Left lung (tissue), 10 donors: Measurements from ENCODE around the gene ARHGDIA. TPM values are rescaled to one million over a fixed set of nuclear protein-coding genes. Genes with fewer than 3 reads are reported as not detected.

ENCODE experiments used
- ATAC-seq: fragments of 200-7000 bp; cut with Tn5 transposase; one replicate; pipeline ENCODE4 v1.9.1; 2020; ENCODE audit warnings: moderate library complexity
- DNase-seq, 4 donors: peaks; one replicate each; pipeline ENCODE4 v3.0.0-alpha.2; 2013 to 2020
- H3K27ac ChIP-seq, 2 donors: fragments of 200-600 bp; sonication (generic) in 1 of 2; one replicate each; pipeline versions ENCODE4 v1.5.0 to v1.8.0; 2020 to 2021
- H3K27me3 ChIP-seq, 2 donors: fragments of 200-600 bp; sonication (generic) in 1 of 2; one replicate each; pipeline versions ENCODE4 v1.5.0 to v1.8.0; 2020 to 2021
- H3K36me3 ChIP-seq, 2 donors: fragments of 200-600 bp; sonication (generic) in 1 of 2; one replicate each; pipeline versions ENCODE4 v1.5.0 to v1.8.0; 2020 to 2021
- H3K4me1 ChIP-seq, 2 donors: fragments of 200-600 bp; one replicate each; pipeline ENCODE4 v1.8.0; 2021
- H3K4me3 ChIP-seq, 2 donors: fragments of 200-600 bp; sonication (generic) in 1 of 2; one replicate each; pipeline versions ENCODE4 v1.5.0 to v1.8.0; 2020 to 2021; ENCODE audit warnings: mild to moderate bottlenecking in 1 of 2
- H3K9me3 ChIP-seq, 2 donors: fragments of 200-600 bp; sonication (generic) in 1 of 2; one replicate each; pipeline versions ENCODE4 v1.5.0 to v1.8.0; 2020 to 2021
- intact Hi-C, 2 donors: fragments of 100-400 bp; cut with DNase I; formaldehyde crosslinking; loops; one replicate each; pipeline versions ENCODE4 v1.11.2 to v1.14.2; 2022
- polyA plus RNA-seq, 6 donors: library from polyadenylated mRNA; unstranded; fragments of 120-200 nt; gene quantifications; one replicate each; pipeline ENCODE4 v1.2.1, GENCODE V29; 2013; ENCODE audit not compliant: insufficient read length in 6 of 6
- total RNA-seq, 2 donors: library from RNA; stranded (reverse); fragmentation: NEBNext Ultra II Directional; extraction: Animal tissue kit (Norgen Biotek cat#: 25700); gene quantifications; one replicate each; pipeline ENCODE4 v1.2.1, GENCODE V29; 2021
- TF ChIP-seq, protein P1 (sequence below), 2 donors: fragments of 200-600 bp; sonication (generic) in 1 of 2; IDR thresholded peaks; one replicate each; pipeline versions ENCODE4 v1.5.0 to v1.8.0; 2021; ENCODE audit warnings: antibody characterized with exemption in 2 of 2
- donor health status: DM: no; HTN: yes; CAD: no.
- donor health status: DM: no; HTN: no; CAD: no.

Gene ARHGDIA
- total and polyA plus RNA-seq, 8 donors = 139 to 481 (median 194) TPM

GRCh38 chr17:81903896-81904599 lies 32.9 kb upstream of the ARHGDIA start:
- peaks cover 7 to 18% of the 10 kb centered on the region in 2 donors for H3K4me1 ChIP-seq
- peaks cover 0 to 23% of the 10 kb centered on the region in 2 donors for H3K27me3 ChIP-seq
- no peak overlapping the region for H3K27ac ChIP-seq
- H3K36me3 ChIP-seq = peaks cover 0 to 77% of the 10 kb centered on the region in 2 donors
- intact Hi-C loops = no loop called here
- H3K9me3 ChIP-seq = no peaks in the 10 kb centered on the region
- DNase-seq (peak in 1 of 4 donors; percentile 67), ATAC-seq (no peak)
- no peak overlapping the region for H3K4me3 ChIP-seq
- TF ChIP-seq, protein P1, sequence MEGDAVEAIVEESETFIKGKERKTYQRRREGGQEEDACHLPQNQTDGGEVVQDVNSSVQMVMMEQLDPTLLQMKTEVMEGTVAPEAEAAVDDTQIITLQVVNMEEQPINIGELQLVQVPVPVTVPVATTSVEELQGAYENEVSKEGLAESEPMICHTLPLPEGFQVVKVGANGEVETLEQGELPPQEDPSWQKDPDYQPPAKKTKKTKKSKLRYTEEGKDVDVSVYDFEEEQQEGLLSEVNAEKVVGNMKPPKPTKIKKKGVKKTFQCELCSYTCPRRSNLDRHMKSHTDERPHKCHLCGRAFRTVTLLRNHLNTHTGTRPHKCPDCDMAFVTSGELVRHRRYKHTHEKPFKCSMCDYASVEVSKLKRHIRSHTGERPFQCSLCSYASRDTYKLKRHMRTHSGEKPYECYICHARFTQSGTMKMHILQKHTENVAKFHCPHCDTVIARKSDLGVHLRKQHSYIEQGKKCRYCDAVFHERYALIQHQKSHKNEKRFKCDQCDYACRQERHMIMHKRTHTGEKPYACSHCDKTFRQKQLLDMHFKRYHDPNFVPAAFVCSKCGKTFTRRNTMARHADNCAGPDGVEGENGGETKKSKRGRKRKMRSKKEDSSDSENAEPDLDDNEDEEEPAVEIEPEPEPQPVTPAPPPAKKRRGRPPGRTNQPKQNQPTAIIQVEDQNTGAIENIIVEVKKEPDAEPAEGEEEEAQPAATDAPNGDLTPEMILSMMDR (IDR thresholded peaks at IDR 0.05) = no peak

GRCh38 chr17:81903415-81903831 lies 32.3 kb upstream of the ARHGDIA start:
- ATAC-seq (no peak), DNase-seq (no peak)
- peaks cover 0 to 23% of the 10 kb centered on the region in 2 donors for H3K27me3 ChIP-seq
- no peak overlapping the region for H3K4me3 ChIP-seq
- H3K4me1 ChIP-seq = peaks cover 7 to 14% of the 10 kb centered on the region in 2 donors
- intact Hi-C loops = no loop called here
- peaks cover 0 to 77% of the 10 kb centered on the region in 2 donors for H3K36me3 ChIP-seq
- H3K27ac ChIP-seq = no peak overlapping the region
- no peaks in the 10 kb centered on the region for H3K9me3 ChIP-seq
- TF ChIP-seq, protein P1 (IDR thresholded peaks at IDR 0.05) = no peak

DNA sequence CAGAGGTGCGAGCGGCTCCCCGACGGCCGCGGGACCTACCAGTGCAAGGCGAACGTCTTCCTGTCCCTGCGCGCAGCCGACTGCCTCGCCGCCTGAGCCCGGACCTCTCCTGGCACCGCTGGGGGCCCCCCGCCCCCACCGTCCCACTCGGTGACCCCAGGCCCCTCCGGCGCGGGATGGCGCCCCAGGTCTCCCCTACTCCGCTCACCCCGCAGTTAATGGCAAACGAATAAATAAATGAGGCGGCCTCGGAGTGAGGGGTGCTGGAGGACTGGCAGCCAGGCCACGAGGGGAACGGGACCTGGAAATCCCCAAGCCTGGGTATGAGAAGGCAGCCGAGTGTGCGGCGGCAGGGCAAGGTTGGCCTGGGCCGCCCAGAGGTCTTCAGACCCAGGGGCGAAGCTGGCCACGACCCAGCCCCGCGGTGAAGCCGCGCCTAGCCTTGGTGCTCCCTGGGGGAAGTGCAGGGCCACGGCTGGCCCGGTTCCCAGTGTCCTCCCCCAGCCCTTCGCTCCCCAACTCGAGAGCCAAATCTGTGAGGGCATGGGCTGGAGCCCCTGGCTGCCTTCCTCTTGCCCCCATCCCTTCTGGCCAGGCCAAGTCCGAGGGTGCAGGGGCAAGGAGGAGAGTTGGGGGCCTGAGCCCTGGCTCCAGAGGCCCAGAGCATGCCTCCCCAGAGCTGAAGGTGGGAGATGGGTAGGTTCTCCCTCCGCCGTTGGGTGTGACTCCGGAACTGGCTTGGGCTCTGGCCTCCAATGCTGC lies 31.7 kb upstream of the ARHGDIA start:
- intact Hi-C loops = no loop called here
- Histone ChIP-seq H3K4me1 (peaks cover 7 to 14% of the 10 kb centered on the region in 2 donors), H3K27me3 (peaks cover 0 to 23% of the 10 kb centered on the region in 2 donors), H3K4me3 (peak overlapping the region; percentile 9 to 16), H3K36me3 (peaks cover 0 to 77% of the 10 kb centered on the region in 2 donors), H3K27ac (no peak overlapping the region), H3K9me3 (no peaks in the 10 kb centered on the region)
- peak in 1 of 4 donors; percentile 75 for DNase-seq
- peak; percentile 40 for ATAC-seq
- TF ChIP-seq, protein P1 (IDR thresholded peaks at IDR 0.05) = no peak

- peaks cover 7 to 14% of the 10 kb centered on the region in 2 donors for H3K4me1 ChIP-seq
- H3K4me3 ChIP-seq = peak within 1 kb of the TSS; percentile 9 to 16
- TF ChIP-seq, protein P1 (IDR thresholded peaks at IDR 0.05) = no peak
- H3K9me3 ChIP-seq = no peaks in the 10 kb centered on the region
- ATAC-seq (peak; percentile 47), DNase-seq (peak in 1 of 4 donors; percentile 80)
- intact Hi-C loops = no loop called here
- peaks cover 0 to 23% of the 10 kb centered on the region in 2 donors for H3K27me3 ChIP-seq
- no peak within 1 kb of the TSS for H3K27ac ChIP-seq
- peaks cover 0 to 77% of the 10 kb centered on the region in 2 donors for H3K36me3 ChIP-seq
Measured at GRCh38 chr17:81902023-81902652, 31.0 kb upstream of the ARHGDIA start, which contains the start of gene NPB. NPB (plus strand) TSS chr17:81902238; CDS start chr17:81902278, 40 bp downstream.
